Sciatic nerve (tissue), 2 donors: ENCODE data around the gene TBC1D17. TPM values are rescaled to one million over a fixed set of nuclear protein-coding genes. Genes with fewer than 3 reads are reported as not detected.
A peak's percentile ranks its signal among the peaks of the same experiment; 100 is the strongest.

ENCODE experiments used
- ATAC-seq: fragments of 200-7000 bp; cut with Tn5 transposase; one replicate; pipeline ENCODE4 v1.9.1; 2020; ENCODE audit warnings: mild to moderate bottlenecking, moderate library complexity
- DNase-seq: peaks from one replicate; pipeline ENCODE4 v3.0.0-alpha.2; 2020; ENCODE audit warnings: low spot score
- intact Hi-C: fragments of 100-400 bp; cut with DNase I; formaldehyde crosslinking; loops from one replicate; pipeline ENCODE4 v1.14.2; 2022
- total RNA-seq: library from RNA; stranded (reverse); fragmentation: NEBNext Ultra II Directional; extraction: Animal tissue kit (Norgen Biotek cat#: 25700); gene quantifications from one replicate; pipeline ENCODE4 v1.2.1, GENCODE V29; 2021
- donor health status: DM: no; HTN: no; CAD: no.
- donor health status: DM: no; HTN: no; CAD: no.

Gene TBC1D17
- total RNA-seq, 1 donor from 2014 or later: 64.8 TPM

DNA sequence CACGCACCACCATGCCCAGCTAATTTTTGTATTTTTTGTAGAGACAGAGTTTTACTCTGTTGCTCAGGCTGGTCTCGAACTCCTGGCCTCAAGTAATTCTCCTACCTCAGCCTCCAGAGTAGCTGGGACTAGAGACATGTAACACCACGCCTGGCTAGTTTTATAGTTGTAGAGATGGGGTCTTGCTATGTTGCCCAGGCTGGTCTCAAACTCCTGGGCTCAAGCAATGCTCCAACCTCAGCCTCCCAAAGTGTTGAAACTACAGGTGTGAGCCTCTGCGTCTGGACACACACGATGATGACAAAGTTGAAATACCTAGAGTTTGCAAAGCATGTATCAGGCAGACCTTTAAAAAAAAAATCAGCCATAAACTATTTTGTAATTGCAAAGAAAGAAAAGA is 31.1 kb upstream of the TBC1D17 start:
- no peak for ATAC-seq
- intact Hi-C loops: no loop called here
- DNase-seq: no peak

DNA sequence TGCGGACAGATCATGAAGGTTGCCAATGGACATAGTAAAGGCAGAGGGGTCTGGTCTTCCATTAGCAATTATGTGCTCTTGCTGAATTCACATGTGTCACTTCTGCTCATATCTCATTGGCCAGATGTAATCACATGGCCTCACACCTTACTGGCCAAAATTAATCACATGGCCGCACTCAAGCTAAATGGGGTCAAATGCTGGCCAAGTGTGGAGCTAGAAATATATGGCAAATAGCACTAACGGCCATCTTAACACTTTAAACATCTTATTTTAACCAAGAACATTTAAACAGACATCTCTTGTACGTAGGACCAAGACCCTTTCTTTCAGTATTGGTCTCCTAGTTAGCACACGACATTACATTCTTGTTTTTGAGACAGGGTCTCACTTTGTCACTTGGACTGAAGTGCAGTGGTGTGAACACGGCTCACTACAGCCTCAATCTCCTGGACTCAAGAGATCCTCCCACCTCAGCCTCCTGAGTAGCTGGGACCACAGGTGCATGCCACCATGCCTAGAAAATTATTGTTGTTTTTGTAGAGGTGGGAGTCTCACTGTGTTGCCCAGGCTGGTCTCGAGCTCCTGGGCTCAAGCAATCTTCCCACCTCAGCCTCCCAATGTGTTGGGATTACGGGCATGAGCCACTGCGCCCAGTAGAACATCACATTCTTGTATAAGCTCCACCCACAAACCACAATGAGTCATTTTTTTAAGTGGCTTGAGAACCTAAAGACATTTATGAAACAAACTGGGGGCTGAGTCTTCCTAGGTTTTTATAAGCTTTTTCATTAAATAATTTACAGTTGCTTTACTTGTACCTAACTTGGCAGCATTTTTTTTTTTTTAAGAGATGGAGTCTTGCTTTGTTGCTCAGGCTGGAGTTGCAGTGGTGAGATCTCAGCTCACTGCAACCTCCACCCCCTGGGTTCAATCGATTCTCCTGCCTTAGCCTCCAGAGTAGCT is 29.5 kb upstream of the TBC1D17 start:
- DNase-seq (no peak), ATAC-seq (no peak)
- intact Hi-C loops: loop anchor here (1.0 kb wide), 1 partner anchor 22 kb away; no protein-coding TSS in a partner anchor

DNA sequence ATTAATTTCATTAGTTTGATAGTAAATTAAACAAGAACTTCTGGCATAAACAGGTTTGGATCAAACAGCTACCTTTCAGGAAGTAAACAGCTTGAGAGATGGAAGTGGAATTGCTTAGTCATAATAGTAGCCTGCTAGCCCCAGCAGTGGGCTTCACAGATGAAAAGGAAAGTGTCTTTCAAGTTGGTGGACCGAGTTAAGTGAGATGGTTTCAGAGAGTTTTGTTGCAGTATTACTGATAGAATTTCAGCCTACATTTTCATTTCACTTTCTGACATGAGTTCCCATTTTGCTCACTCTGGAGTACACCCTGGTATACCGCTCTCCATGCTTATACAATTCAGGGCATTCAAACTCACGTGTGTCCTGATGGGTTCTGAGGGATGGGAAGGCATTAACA is 28.6 kb upstream of the TBC1D17 start:
- DNase-seq: no peak
- no peak for ATAC-seq
- intact Hi-C loops: no loop called here

DNA sequence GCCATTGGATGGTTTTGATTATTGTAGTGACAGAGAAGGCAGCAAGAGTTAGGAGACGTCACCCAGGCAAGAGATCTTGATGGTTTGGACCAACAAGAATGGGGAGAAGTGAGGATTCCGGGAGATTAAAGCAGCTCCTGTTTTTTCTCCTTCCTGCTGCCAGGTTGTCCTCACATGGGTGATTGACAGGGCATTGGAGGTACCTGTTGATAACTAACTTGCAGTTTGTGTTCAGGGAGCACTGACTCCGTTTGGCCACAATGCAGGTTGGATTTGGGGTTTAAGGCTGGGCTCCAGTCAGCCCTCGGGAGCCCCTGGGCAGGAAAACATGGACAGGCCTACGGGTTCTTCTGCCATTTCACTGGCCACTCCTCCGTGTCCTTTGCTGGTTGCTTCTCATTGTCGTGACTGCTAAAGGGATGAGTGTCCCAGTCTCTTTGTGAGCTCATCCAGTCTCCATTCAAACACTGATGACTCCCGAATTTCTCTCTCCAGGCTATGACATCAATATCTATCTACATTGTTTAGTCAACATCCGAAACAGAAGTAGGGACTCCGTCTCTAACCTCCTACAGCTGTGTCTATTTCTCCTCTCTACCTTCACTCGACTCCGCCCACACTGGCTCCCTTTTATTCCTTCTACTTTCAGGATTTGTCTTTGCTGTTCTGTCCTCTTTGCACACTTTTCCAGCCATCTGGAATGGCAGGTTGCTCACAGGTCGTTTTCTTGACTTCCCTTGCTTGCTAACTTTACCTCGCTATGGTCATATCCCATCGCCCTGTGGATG is 27.9 kb upstream of the TBC1D17 start:
- ATAC-seq: no peak
- intact Hi-C loops: no loop called here
- no peak for DNase-seq

DNA sequence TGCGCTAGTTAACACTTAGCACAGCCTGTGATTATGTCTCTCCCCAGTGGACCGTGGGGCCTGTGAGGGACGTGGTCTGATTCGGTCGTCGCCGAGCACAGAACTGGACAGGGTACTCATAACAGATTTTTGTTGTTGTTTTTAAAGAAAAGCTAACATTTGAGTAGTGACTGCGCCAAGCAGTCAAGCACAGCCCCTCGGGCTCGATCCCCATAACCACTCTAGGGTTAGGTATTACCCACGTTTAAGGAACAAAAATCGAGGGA is 27.3 kb upstream of the TBC1D17 start:
- intact Hi-C loops: no loop called here
- peak; percentile 10 for ATAC-seq
- no peak for DNase-seq

DNA sequence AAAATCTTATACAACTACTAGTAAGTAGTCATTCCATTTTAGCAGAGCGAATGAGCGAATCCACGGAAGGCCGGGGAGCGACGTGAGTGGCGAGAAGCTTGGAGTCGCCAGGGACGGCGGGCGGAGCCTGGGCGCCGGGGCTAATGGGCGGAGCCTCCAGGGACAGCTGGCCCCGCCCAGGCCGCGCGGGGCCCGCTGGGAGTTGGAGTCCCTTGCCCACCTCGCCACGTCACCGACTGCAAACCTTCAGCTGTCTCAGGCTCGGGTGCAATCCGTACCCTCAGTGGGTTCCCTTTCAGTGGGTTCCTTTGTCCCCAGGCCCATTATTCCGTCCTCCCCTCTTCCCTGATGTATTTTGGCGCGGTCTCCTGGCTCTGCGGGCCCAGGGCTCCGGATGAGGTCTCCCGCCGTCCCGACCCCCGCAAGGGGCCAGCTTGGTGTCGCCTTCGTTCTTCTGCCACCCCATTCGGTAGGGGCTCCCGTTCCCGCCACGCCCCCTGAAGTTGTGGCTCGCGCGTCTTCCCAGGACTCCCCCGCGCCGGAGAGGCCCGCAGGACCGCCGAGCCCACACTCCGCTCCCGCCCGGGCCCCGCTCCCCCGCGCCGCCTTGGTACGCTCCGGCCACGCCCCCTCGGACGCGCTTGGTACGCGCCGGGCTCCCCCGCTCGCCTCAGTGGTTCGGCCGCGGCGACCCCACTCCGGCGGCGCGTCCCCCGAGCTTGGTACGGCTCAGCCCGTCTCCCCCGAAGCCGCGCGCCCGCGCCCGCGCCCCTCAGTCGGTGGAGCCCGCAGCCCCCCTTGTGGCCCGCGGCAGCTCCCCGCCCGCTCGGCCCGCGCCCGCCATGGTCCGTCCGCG is 26.8 kb upstream of the TBC1D17 start, which contains the start of gene PTOV1:
Gene PTOV1, plus strand, starts transcription at position 673 of the 856 bp plus-strand sequence.
- peak; percentile 97 for ATAC-seq
- peak; percentile 94 for DNase-seq
- intact Hi-C loops: no loop called here

DNA sequence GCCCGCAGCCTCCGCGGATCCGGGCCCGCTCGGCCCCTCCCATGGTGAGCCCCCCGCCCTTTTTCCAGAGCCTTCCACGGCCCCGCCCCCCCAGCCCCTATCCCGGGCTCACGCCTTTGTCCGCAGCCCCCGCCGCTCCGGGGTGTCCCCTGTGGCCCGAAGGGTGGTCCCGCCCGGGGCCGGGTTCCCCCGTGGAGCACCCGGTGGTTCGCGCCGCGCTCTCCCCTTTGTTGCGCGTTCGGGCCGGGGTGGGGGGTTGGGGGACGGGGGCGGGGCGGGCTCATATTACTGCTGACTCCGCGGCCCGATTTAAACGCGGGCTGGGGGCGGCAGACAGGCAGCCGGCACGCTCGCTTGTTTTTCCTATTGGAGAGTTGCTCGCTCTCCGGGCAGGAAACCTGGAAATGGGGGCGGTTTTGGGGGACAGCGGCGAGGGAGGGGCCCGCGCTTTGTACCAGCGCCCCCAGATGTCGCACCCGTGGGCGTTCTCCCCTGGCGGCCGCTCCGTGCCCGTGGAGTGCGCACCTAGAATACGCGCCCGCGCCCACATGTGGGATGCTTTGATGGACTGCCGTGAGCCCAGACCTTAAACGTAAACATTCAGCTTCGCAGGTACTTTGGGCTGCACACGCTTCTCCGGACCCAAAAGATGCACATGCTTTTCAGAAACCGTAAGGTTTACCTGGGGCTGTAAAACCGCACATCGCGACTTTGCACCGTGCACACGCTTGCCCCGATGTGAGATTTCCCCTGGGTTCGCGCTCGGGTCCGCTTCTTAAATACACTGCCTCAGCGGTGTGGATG is 25.8 kb upstream of the TBC1D17 start:
- ATAC-seq (no peak), DNase-seq (peak; percentile 77)
- intact Hi-C loops: no loop called here

DNA sequence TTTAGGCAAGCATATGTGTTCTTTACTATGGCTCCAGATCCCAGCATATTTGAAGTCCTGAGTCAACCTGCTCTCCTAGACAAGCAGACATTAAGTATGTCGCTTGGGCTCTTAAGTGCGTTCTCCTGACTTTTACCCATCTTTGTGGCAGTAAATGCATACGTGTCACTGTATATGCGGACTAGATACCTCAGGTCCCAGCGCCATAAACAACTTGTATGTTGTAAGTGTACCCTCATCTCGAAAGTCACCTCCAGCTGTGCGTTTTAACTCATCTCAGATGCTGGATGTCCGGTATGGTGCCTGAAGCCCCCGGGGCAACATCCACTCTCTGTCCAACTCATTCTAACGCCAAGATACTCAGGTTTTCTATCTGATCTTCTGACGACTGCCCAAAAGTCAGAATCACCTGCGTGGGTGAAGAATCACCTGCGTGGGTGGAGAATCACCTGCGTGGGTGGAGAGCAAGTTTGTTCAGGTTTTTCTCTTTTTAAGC is 24.8 kb upstream of the TBC1D17 start:
- intact Hi-C loops: no loop called here
- DNase-seq (no peak), ATAC-seq (no peak)

DNA sequence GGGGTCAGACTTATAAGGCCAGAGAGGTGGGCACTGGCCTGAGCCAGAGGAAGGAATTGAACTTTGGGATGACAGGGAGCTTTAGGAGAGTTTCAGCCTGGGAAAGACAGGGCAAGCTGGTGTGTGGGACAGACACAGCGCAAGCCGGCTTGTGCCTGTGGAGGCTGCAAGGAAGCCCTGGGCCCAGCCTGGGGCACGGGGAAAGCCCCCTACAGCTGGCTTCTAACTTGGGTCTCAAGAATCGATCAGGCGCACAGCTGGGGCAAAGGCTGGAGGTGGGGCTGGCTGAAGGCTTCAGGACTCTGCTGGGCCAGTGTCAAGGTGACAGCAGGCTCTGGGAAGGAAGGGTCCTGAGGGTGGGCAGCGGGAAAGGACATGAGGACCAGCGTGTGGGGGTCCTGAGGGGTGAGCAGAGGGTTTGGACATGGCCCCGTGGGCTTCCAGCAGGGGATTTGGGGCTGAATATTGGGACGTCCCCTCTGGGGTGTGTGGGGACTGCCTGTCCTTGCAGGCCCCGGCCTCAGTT is 23.6 kb upstream of the TBC1D17 start:
- intact Hi-C loops: no loop called here
- no peak for DNase-seq
- ATAC-seq: no peak

DNA sequence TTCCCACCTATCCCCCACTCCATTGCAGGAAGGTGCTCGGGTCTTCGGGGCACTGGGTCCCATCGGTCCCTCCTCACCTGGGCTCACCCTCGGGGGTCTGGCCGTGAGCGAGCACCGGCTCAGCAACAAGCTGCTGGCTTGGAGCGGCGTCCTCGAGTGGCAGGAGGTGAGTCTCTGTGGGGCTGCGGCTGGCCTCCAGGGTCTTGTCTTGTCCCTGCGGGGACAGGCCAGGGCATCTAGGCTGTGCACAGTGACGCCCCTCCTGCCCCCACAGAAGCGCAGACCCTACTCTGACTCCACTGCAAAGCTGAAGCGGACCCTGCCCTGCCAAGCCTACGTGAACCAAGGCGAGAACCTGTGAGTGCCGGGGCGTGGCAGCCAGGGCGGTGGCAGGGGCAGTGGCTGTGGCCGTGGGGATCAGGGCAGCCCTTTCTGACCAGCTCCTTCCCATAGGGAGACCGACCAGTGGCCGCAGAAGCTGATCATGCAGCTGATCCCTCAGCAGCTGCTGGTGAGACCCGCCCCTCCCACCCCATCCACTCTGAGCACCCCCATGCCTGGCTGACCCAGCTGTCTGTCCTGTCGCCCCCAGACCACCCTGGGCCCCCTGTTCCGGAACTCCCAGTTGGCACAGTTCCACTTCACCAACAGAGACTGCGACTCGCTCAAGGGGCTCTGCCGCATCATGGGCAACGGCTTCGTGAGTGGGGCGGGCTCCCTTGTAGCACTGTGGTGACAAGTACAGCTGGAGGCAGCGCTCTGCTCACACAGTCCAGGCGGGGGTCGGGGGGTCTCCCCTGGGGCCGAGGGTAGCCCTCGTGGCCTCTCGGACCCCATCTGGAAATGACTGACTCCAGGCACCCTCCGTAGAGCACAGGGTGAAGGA is 22.9 kb upstream of the TBC1D17 start:
- intact Hi-C loops: loop anchor here (5.0 kb wide), 1 partner anchor 1588 kb away; no protein-coding TSS in a partner anchor
- ATAC-seq: no peak
- DNase-seq: peak; percentile 64

DNA sequence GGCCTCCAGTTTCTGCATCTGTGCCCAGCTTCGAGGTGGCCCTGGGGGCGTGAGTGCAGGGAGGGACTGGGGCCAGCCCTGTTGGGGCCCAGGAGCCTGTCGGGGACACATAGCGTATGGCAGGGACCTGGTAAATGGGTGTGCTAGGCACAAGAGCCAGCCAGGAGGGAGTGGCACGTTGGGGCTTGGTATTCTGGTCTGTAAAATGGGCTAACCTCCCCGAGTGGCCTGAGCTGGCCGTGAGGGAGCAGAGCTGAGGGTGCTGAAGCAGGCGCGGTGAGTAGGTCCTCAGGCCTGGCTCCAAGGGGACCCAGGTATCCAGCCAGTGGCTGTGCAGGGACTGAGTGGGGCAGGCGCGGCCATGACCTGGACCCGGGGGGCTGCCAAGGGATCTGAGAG is 22.2 kb upstream of the TBC1D17 start:
- intact Hi-C loops: loop anchor here (5.0 kb wide), 1 partner anchor 1587 kb away; no protein-coding TSS in a partner anchor
- no peak for ATAC-seq
- peak; percentile 55 for DNase-seq

DNA sequence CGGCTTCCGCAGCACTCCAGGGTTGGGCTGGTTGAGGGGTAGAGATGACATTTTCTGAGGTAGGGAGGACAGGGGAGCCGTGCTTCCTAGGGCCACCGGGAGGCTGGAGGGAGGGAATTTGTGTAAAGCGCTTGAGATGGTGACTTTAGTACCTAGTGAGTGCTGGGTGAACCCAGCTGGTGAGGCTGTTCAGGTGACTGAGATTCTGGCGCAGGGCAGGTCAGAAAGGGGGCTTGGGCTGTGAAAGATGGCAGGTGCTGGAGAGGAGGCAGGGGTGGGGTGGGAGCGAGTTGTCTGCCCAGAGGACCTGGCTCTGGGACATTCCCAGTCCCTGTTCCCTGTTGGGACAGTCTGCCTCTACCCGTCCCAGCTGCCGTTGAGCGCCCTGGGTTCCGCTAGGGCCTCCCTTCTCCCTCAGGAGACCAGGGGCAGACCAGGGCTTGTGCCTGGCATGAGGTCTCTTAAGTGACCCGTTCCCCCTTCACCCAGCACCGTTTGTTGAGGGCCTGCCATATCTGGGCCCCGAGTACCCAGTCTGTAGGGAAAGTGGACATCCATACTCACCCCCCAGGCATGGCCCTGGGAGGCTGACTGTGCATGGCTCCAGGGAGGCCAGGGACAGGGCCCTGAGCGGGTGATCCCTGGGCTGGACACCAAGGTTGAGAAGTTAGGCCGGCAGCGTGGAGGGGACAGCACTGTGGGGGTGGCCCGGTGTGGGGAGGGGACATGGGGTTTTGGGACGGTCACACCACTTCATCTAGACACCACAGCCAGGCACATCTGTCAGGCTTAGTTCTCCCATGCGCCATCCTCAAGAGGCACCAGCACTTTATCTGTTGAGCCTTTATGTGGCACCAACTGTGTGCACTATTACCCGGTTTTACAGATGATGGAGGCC is 21.6 kb upstream of the TBC1D17 start:
- ATAC-seq: no peak
- intact Hi-C loops: loop anchor here (5.0 kb wide), 1 partner anchor 1586 kb away; no protein-coding TSS in a partner anchor
- DNase-seq: peak; percentile 60

DNA sequence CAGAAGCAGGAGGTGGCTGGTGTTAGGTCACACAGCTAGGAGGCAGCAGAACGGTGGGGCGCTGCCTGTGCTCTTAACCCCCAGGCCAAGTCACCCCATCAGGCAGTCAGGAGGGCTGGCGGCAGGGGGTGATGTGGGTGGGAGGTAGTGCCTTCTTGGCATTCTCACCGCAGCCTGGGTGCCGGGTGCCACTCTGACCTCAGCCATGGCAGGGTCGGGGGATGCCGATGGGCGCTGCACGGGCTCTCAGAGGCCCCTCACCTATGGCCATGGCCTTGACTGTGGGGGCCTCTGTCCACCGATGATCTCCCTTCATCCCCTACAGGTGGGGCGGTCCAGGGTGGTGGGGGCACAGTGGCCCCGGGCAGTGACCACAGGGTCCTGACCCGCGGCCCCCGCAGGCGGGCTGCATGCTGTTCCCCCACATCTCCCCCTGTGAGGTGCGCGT is 20.9 kb upstream of the TBC1D17 start:
- ATAC-seq (no peak), DNase-seq (peak; percentile 45)
- intact Hi-C loops: loop anchor here (5.0 kb wide), 1 partner anchor 1586 kb away; no protein-coding TSS in a partner anchor

DNA sequence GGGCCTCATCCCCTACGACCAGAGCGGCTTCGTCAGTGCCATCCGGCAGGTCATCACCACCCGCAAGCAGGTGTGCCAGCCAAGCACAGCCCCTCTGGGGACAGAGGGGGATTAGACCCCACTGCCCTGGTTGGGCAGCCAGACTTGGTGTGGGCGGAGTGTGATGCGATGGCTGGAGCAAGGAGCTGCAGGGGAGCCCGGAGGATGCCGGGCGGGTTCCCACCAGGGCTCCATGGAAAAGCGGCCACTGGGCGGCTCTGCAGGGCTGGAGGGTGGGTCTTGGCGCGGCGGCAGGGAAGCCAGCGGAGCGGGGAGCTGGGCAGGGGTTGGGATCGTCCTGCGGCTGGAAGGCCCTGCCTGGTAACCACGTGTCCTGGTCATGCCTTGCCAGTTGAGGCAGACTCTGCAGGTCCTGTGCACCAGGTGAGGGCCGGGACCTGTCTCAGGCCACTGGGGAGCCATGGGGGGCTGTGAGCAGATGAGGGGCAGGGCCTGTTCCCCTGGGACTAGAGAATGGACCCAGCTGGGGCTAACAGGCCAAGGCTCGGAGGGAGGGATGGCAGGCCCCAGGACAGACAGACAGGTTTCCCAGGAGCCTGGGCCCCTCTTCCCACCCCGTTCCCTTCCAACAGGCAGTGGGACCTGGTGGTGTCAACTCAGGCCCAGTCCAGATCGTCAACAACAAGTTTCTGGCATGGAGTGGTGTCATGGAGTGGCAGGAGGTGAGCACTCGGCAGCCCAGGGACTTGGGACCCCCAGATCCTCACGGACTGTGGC is 20.3 kb upstream of the TBC1D17 start:
- DNase-seq: no peak
- intact Hi-C loops: loop anchor here (5.0 kb wide), 1 partner anchor 1585 kb away; no protein-coding TSS in a partner anchor
- ATAC-seq: no peak

DNA sequence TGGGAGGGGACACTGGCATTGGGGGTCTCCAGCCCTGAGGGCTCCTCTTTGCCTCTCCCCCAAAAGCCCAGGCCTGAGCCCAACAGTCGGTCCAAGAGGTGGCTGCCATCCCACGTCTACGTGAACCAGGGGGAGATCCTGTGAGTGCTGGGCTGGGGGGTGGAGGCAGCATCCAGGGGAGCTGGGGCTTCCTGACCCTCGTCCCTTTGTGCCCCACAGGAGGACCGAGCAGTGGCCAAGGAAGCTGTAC is 19.7 kb upstream of the TBC1D17 start:
- ATAC-seq (no peak), DNase-seq (no peak)
- intact Hi-C loops: loop anchor here (5.0 kb wide), 1 partner anchor 1585 kb away; no protein-coding TSS in a partner anchor
